ENCODE results near the gene VAV2.

The VAV2 gene

GRCh38 chr9:133991964-133992779, at the start of gene VAV2:
VAV2 (minus strand) TSS chr9:133992324; CDS start chr9:133992278, 46 bp downstream.
- in situ Hi-C loops (cut with MboI; ENCODE audit: low sequenced_read_pairs) = no loop called here

GRCh38 chr9:134041649-134041962, 49.5 kb upstream of the VAV2 start:
- in situ Hi-C loops (cut with MboI; ENCODE audit: low sequenced_read_pairs) = no loop called here

- in situ Hi-C loops (cut with MboI; ENCODE audit: low sequenced_read_pairs) = no loop called here
These were observed 48.9 kb upstream of the VAV2 start for GRCh38 chr9:134040781-134041648.

- in situ Hi-C loops (cut with MboI; ENCODE audit: low sequenced_read_pairs) = no loop called here
These were observed 48.0 kb upstream of the VAV2 start for GRCh38 chr9:134040176-134040565.

GRCh38 chr9:134039386-134040175, 47.5 kb upstream of the VAV2 start:
- in situ Hi-C loops (cut with MboI; ENCODE audit: low sequenced_read_pairs) = no loop called here

GRCh38 chr9:134037641-134038040, 45.5 kb upstream of the VAV2 start:
- in situ Hi-C loops (cut with MboI; ENCODE audit: low sequenced_read_pairs) = no loop called here

- in situ Hi-C loops (cut with MboI; ENCODE audit: low sequenced_read_pairs) = no loop called here
These were observed 44.0 kb upstream of the VAV2 start for GRCh38 chr9:134036130-134036529.

- in situ Hi-C loops (cut with MboI; ENCODE audit: low sequenced_read_pairs) = no loop called here
These were observed 43.2 kb upstream of the VAV2 start for GRCh38 chr9:134035041-134036039.

- in situ Hi-C loops (cut with MboI; ENCODE audit: low sequenced_read_pairs) = no loop called here
These were observed 42.3 kb upstream of the VAV2 start for GRCh38 chr9:134034215-134035040.

GRCh38 chr9:134033516-134034214, 41.5 kb upstream of the VAV2 start:
- in situ Hi-C loops (cut with MboI; ENCODE audit: low sequenced_read_pairs) = no loop called here

GRCh38 chr9:134032456-134033222, 40.5 kb upstream of the VAV2 start:
- in situ Hi-C loops (cut with MboI; ENCODE audit: low sequenced_read_pairs) = no loop called here

GRCh38 chr9:134031783-134032182, 39.7 kb upstream of the VAV2 start:
- in situ Hi-C loops (cut with MboI; ENCODE audit: low sequenced_read_pairs) = no loop called here

GRCh38 chr9:134030821-134031470, 38.8 kb upstream of the VAV2 start:
- in situ Hi-C loops (cut with MboI; ENCODE audit: low sequenced_read_pairs) = no loop called here

GRCh38 chr9:134029248-134030226, 37.4 kb upstream of the VAV2 start:
- in situ Hi-C loops (cut with MboI; ENCODE audit: low sequenced_read_pairs) = no loop called here

- in situ Hi-C loops (cut with MboI; ENCODE audit: low sequenced_read_pairs) = no loop called here
These were observed 36.6 kb upstream of the VAV2 start for GRCh38 chr9:134028575-134029247.

- in situ Hi-C loops (cut with MboI; ENCODE audit: low sequenced_read_pairs) = no loop called here
These were observed 36.0 kb upstream of the VAV2 start for GRCh38 chr9:134028076-134028475.
